Astrocyte of the spinal cord (primary cell): Measurements from ENCODE around the gene MAP4K4.
A peak's percentile ranks its signal among the peaks of the same experiment; 100 is the strongest.
"Not testable (repeated sequence)": the region's sequence is repeated elsewhere in the genome, so short reads cannot be mapped to it uniquely, and the experiment has no call there.

ENCODE experiments used
- DNase-seq: peaks from one replicate; pipeline ENCODE4 v3.0.0; 2011; ENCODE audit warnings: low read depth, low spot score
- H3K4me3 ChIP-seq: 2 replicates; pipeline ENCODE4 v1.5.1; 2011; ENCODE audit warnings: low read depth, mild to moderate bottlenecking, low read length, moderate library complexity
- in situ Hi-C: cut with HindIII; loops from 2 replicates; pipeline ENCODE4 v1.10.0; 2017; ENCODE audit warnings: low sequenced_read_pairs
- TF ChIP-seq, protein P1 (sequence below): IDR thresholded peaks from 2 replicates; pipeline ENCODE4 v1.5.1; 2012; ENCODE audit warnings: low read depth, mild to moderate bottlenecking, low read length, inconsistent platforms

The MAP4K4 gene

DNA sequence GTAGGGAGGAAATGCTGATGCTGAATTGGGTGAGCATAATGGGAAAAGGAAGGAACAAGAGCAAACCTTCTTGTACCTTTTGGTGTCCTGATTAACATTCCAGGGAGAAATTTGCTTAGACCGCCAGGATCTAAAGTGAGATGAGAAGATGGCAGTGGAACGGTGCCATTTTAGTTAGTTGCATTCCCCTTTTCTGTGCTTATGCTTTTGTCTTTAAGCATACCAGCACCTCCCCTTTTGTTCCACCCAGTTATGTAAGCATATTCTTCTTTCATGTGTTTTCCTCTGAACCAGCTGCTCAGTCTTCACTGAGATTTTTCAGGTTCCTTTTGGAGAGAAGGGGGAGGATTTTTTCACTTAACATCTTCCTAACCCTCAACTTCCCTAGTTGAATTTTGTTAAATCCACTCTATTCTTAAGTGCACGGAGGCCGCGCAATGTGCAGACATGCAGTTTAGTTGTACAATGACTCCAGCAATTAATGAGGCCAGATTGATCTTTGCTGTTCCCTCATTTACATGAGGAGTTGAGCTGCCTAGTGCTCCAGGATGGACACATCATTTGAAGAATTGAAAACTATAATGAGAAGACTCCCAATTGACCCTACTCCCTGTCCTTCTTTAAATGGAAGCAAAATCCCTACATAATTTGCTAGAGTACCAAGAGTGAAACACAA is 73.9 kb downstream of the MAP4K4 start:
- in situ Hi-C loops = no loop called here
- DNase-seq = no peak
- TF ChIP-seq, protein P1, sequence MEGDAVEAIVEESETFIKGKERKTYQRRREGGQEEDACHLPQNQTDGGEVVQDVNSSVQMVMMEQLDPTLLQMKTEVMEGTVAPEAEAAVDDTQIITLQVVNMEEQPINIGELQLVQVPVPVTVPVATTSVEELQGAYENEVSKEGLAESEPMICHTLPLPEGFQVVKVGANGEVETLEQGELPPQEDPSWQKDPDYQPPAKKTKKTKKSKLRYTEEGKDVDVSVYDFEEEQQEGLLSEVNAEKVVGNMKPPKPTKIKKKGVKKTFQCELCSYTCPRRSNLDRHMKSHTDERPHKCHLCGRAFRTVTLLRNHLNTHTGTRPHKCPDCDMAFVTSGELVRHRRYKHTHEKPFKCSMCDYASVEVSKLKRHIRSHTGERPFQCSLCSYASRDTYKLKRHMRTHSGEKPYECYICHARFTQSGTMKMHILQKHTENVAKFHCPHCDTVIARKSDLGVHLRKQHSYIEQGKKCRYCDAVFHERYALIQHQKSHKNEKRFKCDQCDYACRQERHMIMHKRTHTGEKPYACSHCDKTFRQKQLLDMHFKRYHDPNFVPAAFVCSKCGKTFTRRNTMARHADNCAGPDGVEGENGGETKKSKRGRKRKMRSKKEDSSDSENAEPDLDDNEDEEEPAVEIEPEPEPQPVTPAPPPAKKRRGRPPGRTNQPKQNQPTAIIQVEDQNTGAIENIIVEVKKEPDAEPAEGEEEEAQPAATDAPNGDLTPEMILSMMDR = no peak
- no peak overlapping the region for H3K4me3 ChIP-seq

DNA sequence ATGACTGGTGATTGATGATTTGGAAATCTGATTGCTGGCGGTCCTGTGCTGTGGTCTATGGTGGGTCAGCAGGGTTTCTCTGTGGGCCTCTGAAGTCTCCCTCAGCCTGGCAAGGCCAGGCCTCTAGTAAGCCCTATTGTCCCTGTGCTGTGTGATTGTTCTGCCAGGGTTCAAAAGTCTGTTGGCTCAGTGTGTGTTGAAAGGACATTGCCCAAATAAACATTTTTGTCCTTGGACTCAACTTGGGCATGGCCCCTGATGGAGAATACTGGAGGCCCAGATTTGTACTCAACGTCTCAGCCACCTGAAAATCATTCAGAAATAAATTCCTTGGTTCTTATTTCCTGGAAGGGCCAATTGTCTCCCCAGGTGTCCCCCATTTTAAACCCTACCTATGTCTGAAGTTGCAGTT is 74.4 kb downstream of the MAP4K4 start:
- no peak for DNase-seq
- H3K4me3 ChIP-seq = no peak overlapping the region
- in situ Hi-C loops = no loop called here
- TF ChIP-seq, protein P1 = no peak

DNA sequence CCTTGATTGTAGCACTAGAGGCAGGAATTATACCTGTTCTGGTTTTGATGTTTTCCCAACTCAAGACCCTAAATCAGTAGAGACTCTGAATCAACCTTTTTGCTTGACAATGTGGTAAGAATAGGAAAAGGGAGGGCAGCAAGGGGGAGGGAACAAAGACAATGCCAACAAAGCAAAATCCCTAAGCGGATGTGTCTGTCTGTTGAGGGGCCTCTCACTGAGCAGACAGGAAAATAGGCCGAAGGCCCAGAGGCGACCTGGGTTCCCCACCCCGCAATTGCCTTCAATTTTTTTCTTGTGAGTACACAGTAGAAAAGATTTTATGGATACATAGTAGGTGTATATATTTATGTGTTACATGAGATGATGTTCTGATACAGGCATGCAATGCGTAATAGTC is 75.6 kb downstream of the MAP4K4 start:
- in situ Hi-C loops = no loop called here
- H3K4me3 ChIP-seq = no peak overlapping the region
- TF ChIP-seq, protein P1 = no peak
- no peak for DNase-seq

DNA sequence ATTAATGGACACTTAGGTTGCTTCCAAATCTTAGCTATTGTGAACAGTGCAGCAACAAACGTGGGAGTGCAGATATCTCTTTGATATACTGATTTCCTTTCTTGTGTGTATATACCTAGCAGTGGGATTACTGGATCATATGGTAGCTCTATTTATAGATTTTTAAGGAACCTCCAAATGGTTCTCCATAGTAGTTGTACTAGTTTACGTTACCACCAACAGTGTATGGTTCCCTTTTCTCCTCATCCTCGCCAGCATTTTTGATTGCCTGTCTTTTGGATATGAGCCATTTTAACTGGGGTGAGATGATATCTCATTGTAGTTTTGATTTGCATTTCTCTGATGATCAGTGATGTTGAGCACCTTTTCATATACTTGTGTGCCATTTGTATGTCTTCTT is 76.5 kb downstream of the MAP4K4 start:
- H3K4me3 ChIP-seq, in situ Hi-C loops, DNase-seq: not testable (repeated sequence)

DNA sequence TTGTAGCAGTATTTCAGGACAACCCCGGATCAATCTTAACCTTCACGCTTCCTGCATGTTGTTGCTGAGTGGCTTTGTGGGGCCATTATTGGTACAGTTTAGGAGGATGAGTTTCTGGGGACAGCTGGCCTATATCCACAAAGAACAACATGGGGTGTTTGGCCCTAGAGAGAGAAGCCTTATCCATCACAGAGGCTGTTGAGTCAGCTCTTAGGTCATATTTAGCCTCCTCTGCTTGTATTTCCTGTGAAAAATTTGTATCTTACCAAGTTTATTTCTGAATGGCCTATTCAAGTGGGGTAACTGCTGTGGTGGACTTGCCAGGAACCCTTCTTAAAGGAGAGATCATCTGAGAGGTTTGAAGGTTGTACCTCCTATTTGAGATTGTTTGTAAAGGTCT is 77.6 kb downstream of the MAP4K4 start:
- no peak for DNase-seq
- no peak overlapping the region for H3K4me3 ChIP-seq
- in situ Hi-C loops = no loop called here
- TF ChIP-seq, protein P1 = no peak

DNA sequence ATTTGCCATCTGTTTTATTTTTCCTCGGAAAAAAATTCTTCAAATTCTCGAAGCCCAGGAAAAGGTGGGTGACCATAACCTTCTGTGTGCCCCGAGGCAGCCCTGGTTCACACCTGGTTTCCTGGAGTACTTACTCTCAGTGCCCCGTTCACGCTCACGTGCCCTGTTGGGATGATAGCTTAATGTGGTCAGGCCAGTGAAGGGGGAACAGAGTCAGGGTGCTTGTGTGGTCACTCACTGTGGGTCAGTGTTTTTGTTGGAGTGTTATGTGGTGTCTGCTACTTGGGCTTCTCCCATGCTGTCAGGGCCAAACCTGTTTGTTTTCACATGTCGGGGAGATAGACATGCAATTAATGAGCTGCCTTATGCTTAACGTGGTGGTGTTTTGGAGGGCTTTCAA is 78.1 kb downstream of the MAP4K4 start:
- in situ Hi-C loops = no loop called here
- no peak for DNase-seq
- H3K4me3 ChIP-seq = no peak overlapping the region
- TF ChIP-seq, protein P1 = no peak

DNA sequence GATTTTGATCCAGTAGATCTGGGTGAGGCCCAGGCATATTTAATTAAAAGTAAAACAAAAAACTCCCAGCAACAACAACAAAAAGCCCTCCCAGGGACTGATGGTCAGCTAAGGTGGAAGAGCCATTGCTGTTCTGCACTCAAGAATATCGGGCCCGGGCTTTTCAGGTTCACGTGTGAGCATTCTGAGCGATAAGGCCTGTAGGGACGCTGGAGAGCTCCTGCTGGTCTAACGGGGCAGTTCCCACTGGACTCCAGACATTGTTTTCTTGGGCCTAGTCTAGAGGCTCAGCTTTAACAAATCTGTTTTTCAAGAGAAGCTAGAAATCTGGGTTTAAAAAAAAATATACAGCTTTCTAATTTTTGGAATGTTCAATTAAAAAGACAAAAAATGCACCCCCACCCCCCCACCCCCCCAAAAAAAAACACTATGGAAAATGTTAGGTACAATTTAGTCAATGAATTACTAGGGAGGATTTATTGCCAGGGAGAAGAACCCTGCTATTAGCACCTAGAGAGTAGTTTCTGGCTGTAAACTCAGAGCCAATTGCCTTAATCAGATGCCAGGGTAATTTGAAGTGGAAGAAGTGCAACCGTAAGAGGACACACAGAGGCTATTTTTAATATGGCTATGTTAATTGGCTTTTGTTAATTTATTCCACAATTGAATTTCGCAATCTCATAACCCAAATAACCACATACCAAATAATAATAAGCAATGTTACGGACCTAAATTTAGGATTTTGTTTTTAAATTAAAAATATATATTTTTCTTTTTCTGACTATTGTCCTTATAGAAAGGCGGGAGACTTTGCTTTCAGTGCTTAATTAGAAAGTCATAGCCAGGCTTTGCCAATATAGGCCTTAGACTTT is 78.9 kb downstream of the MAP4K4 start:
- TF ChIP-seq, protein P1 = peak; percentile 58
- in situ Hi-C loops = no loop called here
- DNase-seq = no peak
- H3K4me3 ChIP-seq = no peak overlapping the region
